HG02938 (cell line): Measurements from ENCODE around the gene IGSF22.
A peak's percentile ranks its signal among the peaks of the same experiment; 100 is the strongest.

ENCODE experiments used
- ATAC-seq: cut with Tn5 transposase; IDR thresholded peaks from one replicate; pipeline ENCODE4 v1.9.1; 2021; ENCODE audit warnings: mild to moderate bottlenecking, moderate library complexity; ENCODE audit not compliant: unreplicated experiment

IGSF22 gene

DNA sequence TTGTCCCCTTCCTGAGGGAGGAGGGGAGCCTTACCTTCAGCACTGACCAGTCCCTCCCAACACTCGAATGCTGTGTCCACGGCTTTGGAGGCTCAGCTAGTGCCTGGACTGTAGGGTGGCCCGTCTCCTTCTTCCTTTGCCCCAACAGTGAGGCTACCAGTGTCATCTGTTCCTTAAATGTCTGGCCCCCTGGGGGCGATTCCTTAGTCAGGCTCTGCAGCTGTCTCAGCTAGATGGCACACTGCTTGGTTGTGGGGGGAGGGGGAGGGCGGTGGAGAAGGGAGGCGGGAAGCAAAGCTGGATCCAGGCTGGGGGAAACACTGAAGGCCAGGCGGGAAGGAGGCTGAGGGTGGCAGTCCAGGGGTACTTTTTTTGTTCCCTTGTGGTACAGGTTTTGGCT lies at the start of gene IGSF22:
TSS of gene IGSF22 (minus strand) at position 149 of the 400 bp plus-strand sequence. CDS start 1,952 bp downstream, outside the sequence.
- ATAC-seq: no peak

DNA sequence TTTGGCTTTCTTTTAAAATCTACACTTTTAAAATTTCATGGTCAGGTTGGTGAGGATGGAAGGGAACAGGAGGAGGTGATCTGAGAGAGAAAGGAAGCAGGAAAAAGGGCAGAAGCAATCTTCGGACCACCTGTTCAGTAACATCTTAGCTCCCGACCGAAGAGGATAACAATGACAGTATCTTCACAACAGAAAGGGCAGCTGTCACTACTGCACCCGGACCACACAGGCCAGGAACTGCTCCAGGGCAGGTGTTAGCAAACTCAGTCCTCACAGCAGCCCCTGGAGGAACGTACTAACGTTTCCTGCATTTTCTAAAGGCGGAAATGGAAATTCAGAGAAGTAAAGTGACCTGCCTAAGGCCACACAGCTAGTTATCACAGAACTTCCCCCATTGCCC lies 48.8 kb upstream of the IGSF22 start:
- no peak for ATAC-seq

DNA sequence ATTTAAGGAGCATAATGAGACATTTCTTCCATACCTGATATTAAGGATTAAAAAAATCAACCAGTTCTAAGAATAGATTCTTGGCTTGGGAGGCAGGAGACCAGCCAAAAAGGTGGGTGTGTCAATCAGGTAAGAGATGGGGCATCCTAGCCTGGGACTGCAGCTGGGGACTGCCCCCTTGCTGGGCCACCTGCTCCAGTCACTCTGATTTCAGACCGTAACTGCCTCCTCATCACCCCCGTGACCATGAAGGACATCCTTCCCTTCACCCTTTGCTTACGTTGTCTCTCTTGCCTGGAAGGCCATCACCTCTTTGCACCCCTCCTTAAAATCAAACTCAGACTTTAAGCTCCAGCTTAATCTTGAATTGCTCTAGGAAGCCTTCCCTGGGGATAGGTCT lies 47.7 kb upstream of the IGSF22 start:
- ATAC-seq: no peak

- ATAC-seq: no peak
These were observed 47.1 kb upstream of the IGSF22 start for GRCh38 chr11:18773104-18773503.

GRCh38 chr11:18772211-18772610 lies 46.2 kb upstream of the IGSF22 start:
- ATAC-seq: no peak

DNA sequence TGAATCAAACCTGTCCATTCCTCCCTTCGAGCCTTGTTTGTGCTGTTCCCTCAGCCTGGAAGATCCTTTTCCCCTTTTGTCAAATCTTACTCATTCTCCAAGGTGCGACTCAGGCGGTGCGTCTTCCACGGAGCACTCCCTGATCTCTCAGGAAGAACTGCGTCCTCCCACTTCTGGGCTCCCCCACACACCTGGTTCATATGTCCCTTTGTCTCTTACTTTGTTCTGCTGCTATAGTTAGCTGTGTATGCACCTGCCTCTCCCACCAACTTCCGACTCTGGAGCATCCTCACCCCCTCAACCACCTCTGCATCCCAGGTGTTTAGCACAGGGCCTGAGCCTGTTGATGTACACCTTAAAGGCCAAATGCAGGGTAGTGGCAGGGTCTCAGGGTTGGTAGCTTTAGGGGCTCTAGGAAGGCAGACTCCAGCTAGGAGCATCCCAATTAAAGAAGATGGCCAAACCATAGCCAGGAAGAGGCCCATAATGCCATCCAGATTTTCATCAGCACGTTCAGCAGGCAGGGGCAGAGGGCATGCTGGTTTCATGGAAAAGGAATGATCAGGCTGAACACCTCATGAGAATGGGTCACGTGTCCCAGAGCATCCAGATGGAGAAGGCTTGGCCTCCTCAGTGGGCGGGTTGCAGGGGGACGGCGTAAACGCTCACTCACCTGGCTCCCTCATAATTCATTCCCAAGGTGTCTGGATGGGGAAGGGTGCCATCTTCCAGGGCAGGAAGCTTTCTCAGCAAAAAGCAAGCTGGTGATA lies 45.5 kb upstream of the IGSF22 start:
- no peak for ATAC-seq

DNA sequence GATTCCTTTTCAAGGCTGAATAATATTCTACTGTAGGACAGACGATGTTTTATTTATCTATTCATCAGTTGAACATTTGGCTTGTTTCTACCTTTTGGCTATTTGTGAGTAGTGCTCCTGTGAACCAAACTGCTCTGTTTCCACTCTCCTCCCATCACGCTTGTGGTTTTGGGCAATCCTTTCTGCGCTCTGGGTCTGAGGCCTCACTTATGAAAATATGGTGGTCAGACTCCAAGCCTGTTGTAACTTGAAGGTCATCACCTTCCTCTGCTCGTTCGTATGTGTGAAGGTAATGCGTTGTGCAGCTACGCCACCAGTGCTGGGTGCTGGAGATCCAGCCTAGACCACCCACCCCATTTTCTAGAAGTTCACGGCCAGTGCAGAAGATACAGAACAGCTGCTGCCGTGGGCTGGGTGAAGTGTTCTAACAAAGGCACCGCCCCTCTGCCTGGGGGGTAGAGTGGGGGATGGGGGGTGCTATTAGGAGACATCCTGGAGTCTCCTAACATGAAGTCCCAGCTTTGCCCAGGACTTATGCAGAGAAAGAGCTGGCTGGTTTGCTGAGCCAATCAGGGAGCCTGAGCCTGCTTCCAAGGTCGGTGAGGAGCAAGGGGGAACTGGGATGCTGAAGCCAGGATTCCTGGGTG lies 44.6 kb upstream of the IGSF22 start:
- ATAC-seq: no peak

- ATAC-seq: peak; percentile 61
These were observed 43.9 kb upstream of the IGSF22 start for GRCh38 chr11:18769802-18770456.

- ATAC-seq: no peak
These were observed 43.0 kb upstream of the IGSF22 start for GRCh38 chr11:18768978-18769377.

DNA sequence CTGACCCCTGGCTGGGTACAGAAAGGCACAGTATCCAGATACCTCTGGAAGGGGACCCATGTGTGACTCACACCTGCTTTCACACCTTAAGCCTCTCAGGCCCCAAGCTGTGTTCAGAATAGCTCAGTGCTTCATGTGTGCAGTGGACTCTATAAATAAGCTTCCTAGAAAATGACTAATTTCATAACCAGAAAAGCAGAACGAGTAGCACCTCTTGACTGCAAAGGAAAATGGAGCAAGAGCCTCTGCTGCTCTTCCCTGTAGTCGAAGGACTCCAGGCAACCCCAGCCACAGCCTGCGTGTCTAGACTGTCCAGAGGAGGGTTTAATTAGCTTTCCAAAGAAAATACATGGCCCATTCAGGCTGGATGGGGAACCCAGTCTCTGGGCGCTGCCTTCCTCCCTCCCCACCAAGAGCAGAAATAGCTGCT lies 42.5 kb upstream of the IGSF22 start:
- peak; percentile 77 for ATAC-seq

GRCh38 chr11:18766015-18766414 lies 40.0 kb upstream of the IGSF22 start:
- ATAC-seq: no peak

- ATAC-seq: no peak
These were observed 39.6 kb upstream of the IGSF22 start for GRCh38 chr11:18765554-18765953.

- ATAC-seq: no peak
These were observed 35.8 kb upstream of the IGSF22 start for GRCh38 chr11:18761741-18762140.

- no peak for ATAC-seq
These were observed 35.2 kb upstream of the IGSF22 start for GRCh38 chr11:18761144-18761543.

GRCh38 chr11:18757811-18758210 lies 31.8 kb upstream of the IGSF22 start:
- ATAC-seq: no peak

GRCh38 chr11:18756889-18757288 lies 30.9 kb upstream of the IGSF22 start:
- no peak for ATAC-seq

GRCh38 chr11:18754308-18754707 lies 28.3 kb upstream of the IGSF22 start:
- no peak for ATAC-seq

- no peak for ATAC-seq
These were observed 26.5 kb upstream of the IGSF22 start for GRCh38 chr11:18752502-18752901.

GRCh38 chr11:18750944-18751343 lies 25.0 kb upstream of the IGSF22 start:
- no peak for ATAC-seq

DNA sequence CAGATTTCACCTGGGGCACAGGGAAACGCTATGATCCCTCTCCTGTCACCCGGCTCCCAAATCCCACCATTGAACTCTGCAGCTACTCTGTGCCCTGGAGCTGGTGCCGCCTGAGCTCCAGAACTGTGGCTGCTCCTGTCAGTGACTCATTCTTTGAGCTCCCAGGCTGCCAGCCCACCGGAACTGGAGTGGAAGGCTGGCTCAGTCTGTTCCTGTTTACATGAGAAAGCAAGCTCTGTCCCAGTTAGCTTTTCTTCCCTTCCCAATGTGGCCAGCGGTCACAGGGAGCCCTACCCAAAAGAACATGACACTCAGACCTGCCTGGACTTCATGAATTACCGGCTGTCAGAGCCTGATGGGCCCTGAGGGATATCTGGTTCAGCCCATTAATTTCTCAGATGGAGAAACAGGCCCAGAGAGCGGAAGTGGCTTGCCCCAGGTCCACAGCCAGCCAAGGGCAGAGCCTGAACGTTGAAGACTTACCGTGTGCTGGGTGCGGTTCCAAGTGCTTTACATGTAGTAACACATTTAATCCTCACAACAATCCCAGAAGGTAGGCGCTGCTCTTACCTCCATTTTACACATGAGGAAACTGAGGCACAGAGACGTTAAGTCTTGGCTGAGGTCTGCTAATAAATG lies 23.8 kb upstream of the IGSF22 start:
- ATAC-seq: no peak

GRCh38 chr11:18748766-18749365 lies 22.9 kb upstream of the IGSF22 start:
- no peak for ATAC-seq
